Epithelial cell of proximal tubule (primary cell): ENCODE data around the gene GXYLT1. TPM values are rescaled to one million over a fixed set of nuclear protein-coding genes. Genes with fewer than 3 reads are reported as not detected.
"Not testable (repeated sequence)": the region's sequence is repeated elsewhere in the genome, so short reads cannot be mapped to it uniquely, and the experiment has no call there.

Experiments used
- DNase-seq: peaks from one replicate; pipeline ENCODE4 v3.0.0-alpha.2; 2011; ENCODE audit warnings: low read depth
- H3K4me3 ChIP-seq: 2 replicates; pipeline ENCODE4 v1.5.1; 2011; ENCODE audit warnings: low read depth, mild to moderate bottlenecking, low read length
- total RNA-seq: library from RNA; depleted of rRNA; stranded (reverse); fragments of >200 nt; gene quantifications from 2 replicates; pipeline ENCODE4 v1.2.3, GENCODE V29; 2015
- TF ChIP-seq, protein P1 (sequence below): conservative IDR thresholded peaks from 2 replicates; pipeline ENCODE4 v1.5.1; 2012; ENCODE audit warnings: low read depth, mild to moderate bottlenecking, low read length

Gene GXYLT1
- total RNA-seq, 1 donor from 2014 or later: 9.6 TPM

- TF ChIP-seq, protein P1, sequence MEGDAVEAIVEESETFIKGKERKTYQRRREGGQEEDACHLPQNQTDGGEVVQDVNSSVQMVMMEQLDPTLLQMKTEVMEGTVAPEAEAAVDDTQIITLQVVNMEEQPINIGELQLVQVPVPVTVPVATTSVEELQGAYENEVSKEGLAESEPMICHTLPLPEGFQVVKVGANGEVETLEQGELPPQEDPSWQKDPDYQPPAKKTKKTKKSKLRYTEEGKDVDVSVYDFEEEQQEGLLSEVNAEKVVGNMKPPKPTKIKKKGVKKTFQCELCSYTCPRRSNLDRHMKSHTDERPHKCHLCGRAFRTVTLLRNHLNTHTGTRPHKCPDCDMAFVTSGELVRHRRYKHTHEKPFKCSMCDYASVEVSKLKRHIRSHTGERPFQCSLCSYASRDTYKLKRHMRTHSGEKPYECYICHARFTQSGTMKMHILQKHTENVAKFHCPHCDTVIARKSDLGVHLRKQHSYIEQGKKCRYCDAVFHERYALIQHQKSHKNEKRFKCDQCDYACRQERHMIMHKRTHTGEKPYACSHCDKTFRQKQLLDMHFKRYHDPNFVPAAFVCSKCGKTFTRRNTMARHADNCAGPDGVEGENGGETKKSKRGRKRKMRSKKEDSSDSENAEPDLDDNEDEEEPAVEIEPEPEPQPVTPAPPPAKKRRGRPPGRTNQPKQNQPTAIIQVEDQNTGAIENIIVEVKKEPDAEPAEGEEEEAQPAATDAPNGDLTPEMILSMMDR: no peak
- no peak for DNase-seq
- H3K4me3 ChIP-seq: no peak overlapping the region
Measured at GRCh38 chr12:42084522-42084921, 60.2 kb downstream of the GXYLT1 start.

DNA sequence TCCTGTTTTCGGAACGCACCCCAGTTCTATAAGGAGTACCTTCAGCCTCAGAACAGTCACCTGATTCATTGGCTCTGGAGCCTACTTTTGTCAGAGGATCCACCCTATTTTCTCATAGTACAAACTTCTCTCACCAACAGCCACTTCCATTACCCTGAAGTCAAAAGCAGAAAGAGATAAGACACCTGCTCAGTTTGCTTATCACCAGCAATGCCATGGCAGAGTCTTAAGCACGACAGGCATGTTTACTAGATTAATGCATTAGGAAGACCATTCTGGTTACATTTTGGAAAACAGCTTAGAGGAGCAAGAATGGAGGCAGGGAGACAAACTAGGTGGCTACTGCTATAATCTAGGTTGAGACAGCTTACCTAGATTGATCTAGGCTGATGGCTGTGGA is 67.7 kb downstream of the GXYLT1 start:
- no peak overlapping the region for H3K4me3 ChIP-seq
- no peak for DNase-seq
- TF ChIP-seq, protein P1: no peak

DNA sequence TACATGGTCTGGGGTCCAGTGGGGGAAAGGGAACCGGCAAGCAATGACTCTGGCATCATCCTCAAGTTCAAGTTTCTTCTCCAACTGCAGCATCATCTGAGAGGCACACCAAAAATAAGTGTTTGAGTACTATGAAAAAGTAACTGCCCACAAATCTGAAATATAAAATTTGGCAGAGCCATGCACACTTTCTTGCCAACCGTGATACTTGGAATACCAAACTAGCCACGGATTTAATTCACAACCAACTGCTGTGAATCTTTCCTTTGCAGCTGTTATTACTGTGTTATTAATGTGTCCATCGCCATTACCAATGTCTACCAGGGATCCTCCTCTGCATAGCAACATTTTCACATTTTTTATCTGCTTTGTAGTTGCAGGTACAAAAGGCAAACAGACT is 74.6 kb downstream of the GXYLT1 start:
- H3K4me3 ChIP-seq: no peak overlapping the region
- TF ChIP-seq, protein P1: no peak
- no peak for DNase-seq

DNA sequence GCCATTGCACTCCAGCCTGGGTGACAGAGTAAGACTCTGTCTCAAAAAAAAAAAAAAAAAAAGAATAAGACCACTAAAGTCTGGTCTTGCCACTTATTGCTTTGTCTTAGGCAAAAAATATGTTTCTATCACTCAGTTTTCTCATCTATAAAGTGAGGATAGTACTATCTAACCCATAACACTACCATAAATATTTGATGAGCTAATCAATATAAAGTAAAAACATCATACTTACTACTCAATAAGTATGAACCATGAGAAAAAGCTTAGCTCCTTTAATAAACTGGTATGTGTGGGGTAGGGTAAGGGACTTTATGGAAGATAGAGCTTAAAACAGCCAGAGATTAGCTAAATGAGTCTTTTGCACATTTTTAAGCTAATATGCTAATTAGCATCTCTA is 85.5 kb downstream of the GXYLT1 start:
- DNase-seq: no peak
- H3K4me3 ChIP-seq: no peak overlapping the region
- TF ChIP-seq, protein P1: no peak

GRCh38 chr12:42056130-42056529 is 88.5 kb downstream of the GXYLT1 start:
- TF ChIP-seq, protein P1: no peak
- DNase-seq: no peak
- no peak overlapping the region for H3K4me3 ChIP-seq

GRCh38 chr12:42053456-42053855 is 91.2 kb downstream of the GXYLT1 start:
- DNase-seq: no peak
- H3K4me3 ChIP-seq: no peak overlapping the region
- TF ChIP-seq, protein P1: no peak

- not testable (repeated sequence) for H3K4me3 ChIP-seq, DNase-seq
Measured at GRCh38 chr12:42048980-42049379, 95.7 kb downstream of the GXYLT1 start.

- H3K4me3 ChIP-seq: no peak overlapping the region
- DNase-seq: no peak
- TF ChIP-seq, protein P1: no peak
Measured at GRCh38 chr12:42039577-42039976, 105.1 kb downstream of the GXYLT1 start.
